H9 (cell line): ENCODE measurements around the gene IPPK. TPM values are rescaled to one million over a fixed set of nuclear protein-coding genes. Genes with fewer than 3 reads are reported as not detected.
"Not testable (repeated sequence)": the region's sequence is repeated elsewhere in the genome, so short reads cannot be mapped to it uniquely, and the experiment has no call there.

ENCODE experiments used
- DNase-seq: peaks from one replicate; pipeline ENCODE4 v3.0.0-alpha.2; 2017
- H2AFZ ChIP-seq: one replicate; pipeline ENCODE4 v1.6.1; 2013; ENCODE audit warnings: mild to moderate bottlenecking, low read length, control low read depth, moderate library complexity
- H2AK5ac ChIP-seq: 2 replicates; pipeline ENCODE4 v1.6.1; 2013; ENCODE audit warnings: low read length, control low read depth, mixed read lengths; ENCODE audit not compliant: insufficient read length
- H2BK120ac ChIP-seq: one replicate; pipeline ENCODE4 v1.6.1; 2013; ENCODE audit warnings: low read depth, mild to moderate bottlenecking, low read length, control low read depth, inconsistent platforms; ENCODE audit not compliant: poor library complexity, severe bottlenecking
- H2BK12ac ChIP-seq: 2 replicates; pipeline ENCODE4 v1.6.1; 2013; ENCODE audit warnings: low read length, control low read depth, mixed read lengths, low read depth; ENCODE audit not compliant: insufficient read length
- H2BK15ac ChIP-seq: 2 replicates; pipeline ENCODE4 v1.6.1; 2013; ENCODE audit warnings: low read depth, low read length, control low read depth
- H2BK20ac ChIP-seq: one replicate; pipeline ENCODE4 v1.6.1; 2013; ENCODE audit warnings: low read depth, mild to moderate bottlenecking, low read length, control low read depth, inconsistent platforms; ENCODE audit not compliant: poor library complexity, severe bottlenecking
- H2BK5ac ChIP-seq: 2 replicates; pipeline ENCODE4 v1.6.1; 2013; ENCODE audit warnings: low read length, control low read depth, mixed read lengths; ENCODE audit not compliant: insufficient read length
- H3K14ac ChIP-seq: 2 replicates; pipeline ENCODE4 v1.6.1; 2013; ENCODE audit warnings: low read length, control low read depth; ENCODE audit not compliant: insufficient read depth
- H3K18ac ChIP-seq: 2 replicates; pipeline ENCODE4 v1.6.1; 2013; ENCODE audit warnings: low read depth, mild to moderate bottlenecking, mixed read lengths, low read length, control low read depth; ENCODE audit not compliant: insufficient read length
- H3K23ac ChIP-seq: 2 replicates; pipeline ENCODE4 v1.6.1; 2013; ENCODE audit warnings: low read length, control low read depth, mixed read lengths, low read depth; ENCODE audit not compliant: insufficient read length
- H3K23me2 ChIP-seq: 2 replicates; pipeline ENCODE4 v1.6.1; 2013; ENCODE audit warnings: low read depth, mild to moderate bottlenecking, mixed read lengths, low read length, control low read depth; ENCODE audit not compliant: insufficient read length, poor library complexity, severe bottlenecking
- H3K27ac ChIP-seq: 2 replicates; pipeline ENCODE4 v1.5.1; 2013; ENCODE audit warnings: low read length, control low read depth, mixed read lengths, low read depth; ENCODE audit not compliant: insufficient read length
- H3K27me3 ChIP-seq: 2 replicates; pipeline ENCODE4 v1.6.1; 2013; ENCODE audit warnings: low read length, control low read depth, inconsistent platforms; ENCODE audit not compliant: insufficient read depth
- H3K4ac ChIP-seq: 2 replicates; pipeline ENCODE4 v1.6.1; 2013; ENCODE audit warnings: low read depth, mild to moderate bottlenecking, control low read depth, inconsistent platforms, low read length, moderate library complexity
- H3K4me1 ChIP-seq: 2 replicates; pipeline ENCODE4 v1.6.1; 2013; ENCODE audit warnings: low read length, control low read depth, inconsistent platforms; ENCODE audit not compliant: insufficient read depth
- H3K4me2 ChIP-seq: 2 replicates; pipeline ENCODE4 v1.6.1; 2013; ENCODE audit warnings: low read length, control low read depth, mixed read lengths; ENCODE audit not compliant: insufficient read length, insufficient read depth
- H3K56ac ChIP-seq: 2 replicates; pipeline ENCODE4 v1.6.1; 2013; ENCODE audit warnings: low read depth, mild to moderate bottlenecking, mixed read lengths, low read length, control low read depth; ENCODE audit not compliant: insufficient read length
- H3K79me1 ChIP-seq: 2 replicates; pipeline ENCODE4 v1.6.1; 2013; ENCODE audit warnings: low read depth, mild to moderate bottlenecking, moderate library complexity, low read length, control low read depth, inconsistent platforms; ENCODE audit not compliant: insufficient read depth, poor library complexity, severe bottlenecking
- H3K79me2 ChIP-seq: 2 replicates; pipeline ENCODE4 v1.6.1; 2013; ENCODE audit warnings: low read length, control low read depth, inconsistent platforms; ENCODE audit not compliant: insufficient read depth
- H3K9ac ChIP-seq: 2 replicates; pipeline ENCODE4 v1.6.1; 2013; ENCODE audit warnings: low read length, control low read depth, mixed read lengths; ENCODE audit not compliant: insufficient read length; ENCODE audit errors: extremely low read depth
- H3K9me3 ChIP-seq: one replicate; pipeline ENCODE4 v1.6.1; 2013; ENCODE audit warnings: low read depth, low read length, inconsistent platforms; ENCODE audit not compliant: control insufficient read depth
- H3T11ph ChIP-seq: one replicate; pipeline ENCODE4 v1.6.1; 2013; ENCODE audit warnings: mild to moderate bottlenecking, low read length, control low read depth, inconsistent platforms
- H4K20me1 ChIP-seq: one replicate; pipeline ENCODE4 v1.6.1; 2013; ENCODE audit not compliant: control insufficient read depth, insufficient read length, insufficient read depth
- H4K5ac ChIP-seq: 2 replicates; pipeline ENCODE4 v1.6.1; 2013; ENCODE audit warnings: low read depth, mild to moderate bottlenecking, mixed read lengths, low read length, control low read depth; ENCODE audit not compliant: insufficient read length
- H4K8ac ChIP-seq: replicated peaks from 2 replicates; pipeline ENCODE4 v1.6.1; 2013; ENCODE audit warnings: low read length, control low read depth, mixed read lengths, low read depth; ENCODE audit not compliant: insufficient read length
- H4K91ac ChIP-seq: 2 replicates; pipeline ENCODE4 v1.6.1; 2013; ENCODE audit warnings: low read depth, mild to moderate bottlenecking, moderate library complexity, mixed read lengths, low read length, control low read depth; ENCODE audit not compliant: insufficient read length
- H3K27ac Mint-ChIP-seq, 3 experiments: 2 replicates in 2 of 3; 3 replicates in 1 of 3; pipeline ENCODE4 v1.8.0; 2020 to 2021; ENCODE audit warnings: mixed read lengths in 3 of 3, mild to moderate bottlenecking in 1 of 3, moderate library complexity in 1 of 3
- H3K27me3 Mint-ChIP-seq: 2 replicates; pipeline ENCODE4 v1.8.0; 2021; ENCODE audit warnings: low read depth, mild to moderate bottlenecking, moderate library complexity, mixed read lengths
- H3K36me3 Mint-ChIP-seq, 3 experiments: 2 replicates in 2 of 3; 3 replicates in 1 of 3; pipeline ENCODE4 v1.8.0; 2020 to 2021; ENCODE audit warnings: low read depth in 3 of 3, mixed read lengths in 3 of 3; ENCODE audit not compliant: insufficient read depth in 1 of 3
- H3K4me1 Mint-ChIP-seq, 2 experiments: 2 replicates each; pipeline ENCODE4 v1.8.0; 2020; ENCODE audit warnings: mixed read lengths in 2 of 2
- H3K4me3 Mint-ChIP-seq, 2 experiments: 2 replicates in 1 of 2; 3 replicates in 1 of 2; pipeline ENCODE4 v1.8.0; 2020 to 2021; ENCODE audit warnings: mild to moderate bottlenecking in 2 of 2, mixed read lengths in 2 of 2, moderate library complexity in 1 of 2
- H3K9me3 Mint-ChIP-seq, 2 experiments: 2 replicates in 1 of 2; 3 replicates in 1 of 2; pipeline ENCODE4 v1.8.0; 2020; ENCODE audit warnings: mild to moderate bottlenecking in 2 of 2, mixed read lengths in 2 of 2, moderate library complexity in 1 of 2
- WGBS: extraction: QIAGEN DNeasy Blood & Tissue Kit; methylation state at CpG from one replicate; pipeline ENCODE4 v1.1.7; 2013; ENCODE audit warnings: missing lambda C conversion rate, low lambda C conversion rate, mixed read lengths; ENCODE audit not compliant: insufficient read length; ENCODE audit errors: extremely low coverage; 5-methylcytosine and 5-hydroxymethylcytosine counted together
- total RNA-seq: library from RNA; stranded (reverse); gene quantifications from 2 replicates; pipeline ENCODE4 v1.2.1, GENCODE V29; 2021
- TF ChIP-seq, protein P1 (sequence below): fragments of 200-600 bp; sonication (generic); conservative IDR thresholded peaks from 3 replicates; pipeline ENCODE4 v1.8.0; 2021; ENCODE audit warnings: antibody characterized with exemption, mild to moderate bottlenecking

IPPK gene
- total RNA-seq, 1 experiment from 2014 or later, result 10.7 TPM

DNA sequence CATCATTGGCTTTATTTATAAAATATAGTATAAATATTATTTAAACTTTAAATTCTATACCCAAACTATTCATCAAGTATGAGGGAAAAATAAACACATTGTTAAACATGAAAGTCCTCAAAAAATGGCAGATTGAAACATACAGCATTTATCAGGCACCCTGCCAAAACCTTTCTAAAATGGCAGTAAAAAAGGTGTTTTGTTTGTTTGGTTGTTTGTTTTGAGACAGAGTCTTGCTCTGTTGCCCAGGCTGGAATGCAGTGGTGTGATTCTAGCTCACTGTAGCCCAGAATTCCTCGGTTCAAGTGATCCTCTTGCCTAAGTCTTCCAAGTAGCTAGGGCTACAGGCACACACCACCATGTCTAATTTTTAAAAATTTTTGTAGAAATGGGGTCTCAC is 74.0 kb downstream of the IPPK start:
- H3K23ac ChIP-seq, result no peak overlapping the region
- TF ChIP-seq, protein P1, sequence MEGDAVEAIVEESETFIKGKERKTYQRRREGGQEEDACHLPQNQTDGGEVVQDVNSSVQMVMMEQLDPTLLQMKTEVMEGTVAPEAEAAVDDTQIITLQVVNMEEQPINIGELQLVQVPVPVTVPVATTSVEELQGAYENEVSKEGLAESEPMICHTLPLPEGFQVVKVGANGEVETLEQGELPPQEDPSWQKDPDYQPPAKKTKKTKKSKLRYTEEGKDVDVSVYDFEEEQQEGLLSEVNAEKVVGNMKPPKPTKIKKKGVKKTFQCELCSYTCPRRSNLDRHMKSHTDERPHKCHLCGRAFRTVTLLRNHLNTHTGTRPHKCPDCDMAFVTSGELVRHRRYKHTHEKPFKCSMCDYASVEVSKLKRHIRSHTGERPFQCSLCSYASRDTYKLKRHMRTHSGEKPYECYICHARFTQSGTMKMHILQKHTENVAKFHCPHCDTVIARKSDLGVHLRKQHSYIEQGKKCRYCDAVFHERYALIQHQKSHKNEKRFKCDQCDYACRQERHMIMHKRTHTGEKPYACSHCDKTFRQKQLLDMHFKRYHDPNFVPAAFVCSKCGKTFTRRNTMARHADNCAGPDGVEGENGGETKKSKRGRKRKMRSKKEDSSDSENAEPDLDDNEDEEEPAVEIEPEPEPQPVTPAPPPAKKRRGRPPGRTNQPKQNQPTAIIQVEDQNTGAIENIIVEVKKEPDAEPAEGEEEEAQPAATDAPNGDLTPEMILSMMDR, result no peak
- H3K79me1 ChIP-seq, result no peaks in the 10 kb centered on the region
- no peak overlapping the region for H2AFZ ChIP-seq
- no peaks in the 10 kb centered on the region for H3K36me3 Mint-ChIP-seq
- no peak overlapping the region for H2BK20ac ChIP-seq
- H3K9ac ChIP-seq, result no peak overlapping the region
- no peak overlapping the region for H3K4ac ChIP-seq
- H3K4me1 ChIP-seq, result no peaks in the 10 kb centered on the region
- no peak overlapping the region for H3K27ac ChIP-seq
- H4K91ac ChIP-seq, result no peak overlapping the region
- no peak overlapping the region for H3K14ac ChIP-seq
- H3K4me3 Mint-ChIP-seq, result no peak overlapping the region
- H3K27me3 Mint-ChIP-seq, result no peaks in the 10 kb centered on the region
- WGBS, result no CpG with 5 or more reads among the region's 1 CpG
- no peak overlapping the region for H4K5ac ChIP-seq
- H4K8ac ChIP-seq, result no peak overlapping the region
- H3K18ac ChIP-seq, result no peak overlapping the region
- no peaks in the 10 kb centered on the region for H3K23me2 ChIP-seq
- no peaks in the 10 kb centered on the region for H4K20me1 ChIP-seq
- H3K9me3 ChIP-seq, result no peaks in the 10 kb centered on the region
- no peak overlapping the region for H2BK15ac ChIP-seq
- no peak overlapping the region for H2BK12ac ChIP-seq
- no peak overlapping the region for H2BK120ac ChIP-seq
- no peak overlapping the region for H2BK5ac ChIP-seq
- H3K27me3 ChIP-seq, result no peaks in the 10 kb centered on the region
- H3K9me3 Mint-ChIP-seq, result no peaks in the 10 kb centered on the region
- no peak overlapping the region for H2AK5ac ChIP-seq
- H3K27ac Mint-ChIP-seq, result no peak overlapping the region
- DNase-seq, result no peak
- no peak overlapping the region for H3T11ph ChIP-seq
- no peaks in the 10 kb centered on the region for H3K4me1 Mint-ChIP-seq
- no peaks in the 10 kb centered on the region for H3K79me2 ChIP-seq
- no peak overlapping the region for H3K4me2 ChIP-seq
- no peak overlapping the region for H3K56ac ChIP-seq

DNA sequence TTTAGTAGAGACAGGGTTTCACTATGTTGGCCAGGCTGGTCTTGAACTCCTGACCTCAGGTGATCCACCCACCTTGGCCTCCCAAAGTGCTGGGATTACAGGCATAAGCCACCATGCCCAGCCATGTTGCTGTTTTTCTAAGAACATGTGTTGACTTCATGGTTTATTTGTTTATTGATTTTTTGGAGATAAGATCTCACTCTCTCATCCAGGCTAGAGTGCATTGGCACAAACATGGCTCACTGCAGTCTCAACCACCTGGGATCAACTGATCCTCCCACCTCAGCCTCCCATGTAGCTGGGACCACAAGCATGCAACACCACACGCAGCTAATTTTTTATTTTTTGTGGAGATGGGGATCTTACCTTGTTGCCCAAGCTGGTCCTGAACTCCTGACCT is 74.9 kb downstream of the IPPK start:
- H3K27ac Mint-ChIP-seq, H3K9me3 ChIP-seq, H3K79me2 ChIP-seq, H3K27ac ChIP-seq, H3K56ac ChIP-seq, H3K4me3 Mint-ChIP-seq, H3K27me3 Mint-ChIP-seq, H3K36me3 Mint-ChIP-seq, H3K4ac ChIP-seq, H3K9me3 Mint-ChIP-seq, H2BK20ac ChIP-seq, H3K27me3 ChIP-seq, DNase-seq, H2BK120ac ChIP-seq, H3K9ac ChIP-seq, H4K20me1 ChIP-seq, H3T11ph ChIP-seq, H3K4me1 Mint-ChIP-seq, H3K18ac ChIP-seq, H3K4me1 ChIP-seq, H4K8ac ChIP-seq, H2BK5ac ChIP-seq, H3K23me2 ChIP-seq, H2BK12ac ChIP-seq, H2AFZ ChIP-seq, H3K4me2 ChIP-seq, H2AK5ac ChIP-seq, H4K5ac ChIP-seq, H2BK15ac ChIP-seq, H3K79me1 ChIP-seq, H3K23ac ChIP-seq, H3K14ac ChIP-seq, H4K91ac ChIP-seq: not testable (repeated sequence)
- no CpG with 5 or more reads among the region's 1 CpG for whole genome bisulfite sequencing
